WERI-Rb-1 (cell line): ENCODE results near the gene CLCN3.

Experiments used
- DNase-seq: peaks from one replicate; pipeline ENCODE4 v3.0.0-alpha.2; 2020
- H3K27ac ChIP-seq: fragments of 250-450 bp; sonication (Bioruptor Pico); 2 replicates; pipeline ENCODE4 v1.5.1; 2020; ENCODE audit warnings: mild to moderate bottlenecking, moderate library complexity
- H3K27me3 ChIP-seq: fragments of 250-450 bp; sonication (Bioruptor Pico); 2 replicates; pipeline ENCODE4 v1.5.1; 2021; ENCODE audit warnings: mild to moderate bottlenecking, low read depth, moderate library complexity; ENCODE audit not compliant: insufficient read depth, severe bottlenecking
- H3K36me3 ChIP-seq: fragments of 250-450 bp; sonication (Bioruptor Pico); 2 replicates; pipeline ENCODE4 v1.5.1; 2020; ENCODE audit warnings: mild to moderate bottlenecking, moderate library complexity
- H3K4me3 ChIP-seq: 2 replicates; pipeline ENCODE4 v1.5.1; 2011; ENCODE audit warnings: low read depth, mild to moderate bottlenecking, control low read depth, low read length
- H3K9me3 ChIP-seq: fragments of 250-450 bp; sonication (Bioruptor Pico); 2 replicates; pipeline ENCODE4 v1.5.1; 2021; ENCODE audit warnings: mild to moderate bottlenecking, moderate library complexity; ENCODE audit not compliant: severe bottlenecking
- TF ChIP-seq, protein P1 (sequence below): IDR thresholded peaks from 2 replicates; pipeline ENCODE4 v1.5.1; 2011; ENCODE audit warnings: low read depth, mild to moderate bottlenecking, control low read depth, inconsistent platforms, low read length

Gene CLCN3

DNA sequence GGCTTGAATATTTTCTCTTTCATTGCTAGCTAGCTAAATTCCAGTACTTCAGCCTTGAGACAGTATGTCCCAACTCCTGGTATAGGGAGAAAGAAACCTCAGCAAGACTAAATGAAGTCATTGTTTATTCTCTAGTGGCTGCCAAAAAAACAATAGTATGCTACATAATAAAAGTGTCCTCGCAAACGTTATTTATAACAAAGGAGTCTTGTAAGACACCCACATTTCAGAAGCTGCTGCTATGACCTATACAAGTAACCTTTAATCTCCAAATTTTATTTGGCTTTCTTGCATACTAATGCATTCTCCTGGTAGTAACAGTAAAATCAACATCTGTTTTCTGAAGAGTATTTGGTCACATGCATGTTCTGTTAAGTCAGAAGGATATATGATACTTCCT is 36.8 kb upstream of the CLCN3 start:
- TF ChIP-seq, protein P1, sequence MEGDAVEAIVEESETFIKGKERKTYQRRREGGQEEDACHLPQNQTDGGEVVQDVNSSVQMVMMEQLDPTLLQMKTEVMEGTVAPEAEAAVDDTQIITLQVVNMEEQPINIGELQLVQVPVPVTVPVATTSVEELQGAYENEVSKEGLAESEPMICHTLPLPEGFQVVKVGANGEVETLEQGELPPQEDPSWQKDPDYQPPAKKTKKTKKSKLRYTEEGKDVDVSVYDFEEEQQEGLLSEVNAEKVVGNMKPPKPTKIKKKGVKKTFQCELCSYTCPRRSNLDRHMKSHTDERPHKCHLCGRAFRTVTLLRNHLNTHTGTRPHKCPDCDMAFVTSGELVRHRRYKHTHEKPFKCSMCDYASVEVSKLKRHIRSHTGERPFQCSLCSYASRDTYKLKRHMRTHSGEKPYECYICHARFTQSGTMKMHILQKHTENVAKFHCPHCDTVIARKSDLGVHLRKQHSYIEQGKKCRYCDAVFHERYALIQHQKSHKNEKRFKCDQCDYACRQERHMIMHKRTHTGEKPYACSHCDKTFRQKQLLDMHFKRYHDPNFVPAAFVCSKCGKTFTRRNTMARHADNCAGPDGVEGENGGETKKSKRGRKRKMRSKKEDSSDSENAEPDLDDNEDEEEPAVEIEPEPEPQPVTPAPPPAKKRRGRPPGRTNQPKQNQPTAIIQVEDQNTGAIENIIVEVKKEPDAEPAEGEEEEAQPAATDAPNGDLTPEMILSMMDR = no peak
- DNase-seq = no peak
- no peaks in the 10 kb centered on the region for H3K27me3 ChIP-seq
- peaks cover 20% of the 10 kb centered on the region for H3K36me3 ChIP-seq
- no peak overlapping the region for H3K4me3 ChIP-seq
- H3K9me3 ChIP-seq = no peaks in the 10 kb centered on the region
- no peak overlapping the region for H3K27ac ChIP-seq

- TF ChIP-seq, protein P1 = no peak
- DNase-seq = no peak
- Histone ChIP-seq H3K36me3 (peaks cover 3% of the 10 kb centered on the region), H3K9me3 (no peaks in the 10 kb centered on the region), H3K27me3 (no peaks in the 10 kb centered on the region), H3K27ac (no peak overlapping the region), H3K4me3 (no peak overlapping the region)
Observed at GRCh38 chr4:169593050-169593560, 27.3 kb upstream of the CLCN3 start.

DNA sequence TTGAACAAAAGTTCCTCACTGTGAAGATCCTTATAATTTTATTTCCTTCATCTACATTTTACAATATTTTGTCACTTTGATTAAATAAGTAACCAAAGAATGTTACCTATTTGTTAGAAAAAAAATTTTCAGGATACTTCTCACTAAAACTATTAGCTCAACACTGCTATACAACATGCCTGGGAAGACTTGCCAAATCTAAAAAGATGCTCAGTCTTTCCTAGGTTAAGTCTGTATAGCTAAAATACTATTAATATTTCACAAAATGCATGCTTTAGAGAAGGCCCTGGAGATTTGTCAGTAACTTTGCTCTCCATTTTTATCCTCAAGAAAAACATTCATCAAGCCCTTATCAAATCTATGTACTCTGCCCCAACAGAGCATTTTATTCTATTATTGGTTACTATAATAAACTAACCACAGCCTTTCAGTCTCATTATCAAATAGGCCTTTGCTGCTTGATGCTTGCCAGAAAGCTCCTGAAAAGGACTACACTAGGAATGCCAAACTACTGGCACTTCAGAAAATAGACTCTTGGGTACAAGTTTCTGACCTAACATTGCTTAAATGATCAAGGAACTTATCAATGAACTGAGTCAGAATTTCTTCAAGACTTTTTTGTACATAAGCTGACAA is 25.7 kb upstream of the CLCN3 start:
- H3K9me3 ChIP-seq = no peaks in the 10 kb centered on the region
- H3K27ac ChIP-seq = no peak overlapping the region
- peaks cover 3% of the 10 kb centered on the region; the same call in 1 of the 2 replicates for H3K36me3 ChIP-seq
- H3K4me3 ChIP-seq = no peak overlapping the region
- TF ChIP-seq, protein P1 = no peak
- no peaks in the 10 kb centered on the region for H3K27me3 ChIP-seq
- no peak for DNase-seq

- H3K36me3 ChIP-seq = no peaks in the 10 kb centered on the region; the same call in 1 of the 2 replicates
- DNase-seq = no peak
- no peaks in the 10 kb centered on the region for H3K9me3 ChIP-seq
- H3K27ac ChIP-seq = no peak overlapping the region
- no peaks in the 10 kb centered on the region for H3K27me3 ChIP-seq
- TF ChIP-seq, protein P1 = no peak
- no peak overlapping the region for H3K4me3 ChIP-seq
Observed at GRCh38 chr4:169601016-169601771, 19.2 kb upstream of the CLCN3 start.

- DNase-seq = no peak
- no peaks in the 10 kb centered on the region for H3K9me3 ChIP-seq
- no peaks in the 10 kb centered on the region; the same call in 1 of the 2 replicates for H3K36me3 ChIP-seq
- no peak overlapping the region for H3K27ac ChIP-seq
- TF ChIP-seq, protein P1 = no peak
- H3K27me3 ChIP-seq = no peaks in the 10 kb centered on the region
- no peak overlapping the region for H3K4me3 ChIP-seq
Observed at GRCh38 chr4:169603312-169603711, 17.1 kb upstream of the CLCN3 start.
